Loucy (cell line): ENCODE data around the gene ARID2.

Experiments used
- H2AFZ ChIP-seq: fragments of 200-600 bp; sonication (generic); 2 replicates; pipeline ENCODE4 v1.6.0; 2016; ENCODE audit warnings: antibody characterized with exemption, mild to moderate bottlenecking, low read length, moderate library complexity
- H3F3A ChIP-seq: fragments of 200-600 bp; 2 replicates; pipeline ENCODE4 v1.6.0; 2016; ENCODE audit warnings: antibody characterized with exemption, low read depth, mild to moderate bottlenecking
- H3K27me3 ChIP-seq: fragments of 200-600 bp; sonication (generic); 2 replicates; pipeline ENCODE4 v1.6.1; 2014; ENCODE audit warnings: low read length, mild to moderate bottlenecking; ENCODE audit not compliant: insufficient read depth, poor library complexity, severe bottlenecking
- H3K36me3 ChIP-seq: fragments of 200-600 bp; sonication (generic); 2 replicates; pipeline ENCODE4 v1.6.1; 2016; ENCODE audit warnings: low read length; ENCODE audit not compliant: insufficient read depth
- H3K4me1 ChIP-seq: fragments of 200-600 bp; sonication (generic); 2 replicates; pipeline ENCODE4 v1.5.1; 2014; ENCODE audit warnings: low read length, mild to moderate bottlenecking; ENCODE audit not compliant: insufficient read depth, poor library complexity, severe bottlenecking
- H3K4me2 ChIP-seq: fragments of 200-600 bp; sonication (generic); 2 replicates; pipeline ENCODE4 v1.6.0; 2014; ENCODE audit warnings: antibody characterized with exemption, low read length, low read depth, mild to moderate bottlenecking; ENCODE audit not compliant: poor library complexity, severe bottlenecking
- H3K4me3 ChIP-seq: fragments of 200-600 bp; sonication (generic); 2 replicates; pipeline ENCODE4 v1.5.1; 2014; ENCODE audit warnings: low read length, mild to moderate bottlenecking, mixed read lengths; ENCODE audit not compliant: poor library complexity, severe bottlenecking
- H3K79me2 ChIP-seq: fragments of 200-600 bp; sonication (generic); 2 replicates; pipeline ENCODE4 v1.6.1; 2014; ENCODE audit warnings: low read length; ENCODE audit not compliant: insufficient read depth
- H3K9ac ChIP-seq: fragments of 200-600 bp; sonication (generic); 2 replicates; pipeline ENCODE4 v1.6.0; 2014; ENCODE audit warnings: mild to moderate bottlenecking, low read depth, low read length, moderate library complexity; ENCODE audit not compliant: poor library complexity, severe bottlenecking
- H3K9me2 ChIP-seq: fragments of 200-600 bp; sonication (generic); replicated peaks from 2 replicates; pipeline ENCODE4 v1.6.1; 2016; ENCODE audit warnings: low read depth, low read length, mixed read lengths
- H3K9me3 ChIP-seq: fragments of 200-600 bp; sonication (generic); 2 replicates; pipeline ENCODE4 v1.6.1; 2014; ENCODE audit warnings: mild to moderate bottlenecking, antibody characterized with exemption, low read length, low read depth; ENCODE audit not compliant: insufficient read depth
- H4K20me1 ChIP-seq: fragments of 200-600 bp; sonication (generic); 2 replicates; pipeline ENCODE4 v1.6.0; 2014; ENCODE audit warnings: antibody characterized with exemption, low read length, mild to moderate bottlenecking; ENCODE audit not compliant: insufficient read depth, poor library complexity, severe bottlenecking
- EZH2phosphoT487 ChIP-seq: fragments of 200-600 bp; IDR thresholded peaks from 2 replicates; pipeline ENCODE4 v1.6.1; 2018; ENCODE audit warnings: antibody characterized with exemption, mild to moderate bottlenecking, moderate library complexity, borderline replicate concordance
- TF ChIP-seq, protein P1 (sequence below): fragments of 200-600 bp; sonication (generic); conservative IDR thresholded peaks from 2 replicates; pipeline ENCODE4 v1.5.1; 2014; ENCODE audit warnings: mild to moderate bottlenecking, antibody characterized with exemption, low read length

Gene ARID2

DNA sequence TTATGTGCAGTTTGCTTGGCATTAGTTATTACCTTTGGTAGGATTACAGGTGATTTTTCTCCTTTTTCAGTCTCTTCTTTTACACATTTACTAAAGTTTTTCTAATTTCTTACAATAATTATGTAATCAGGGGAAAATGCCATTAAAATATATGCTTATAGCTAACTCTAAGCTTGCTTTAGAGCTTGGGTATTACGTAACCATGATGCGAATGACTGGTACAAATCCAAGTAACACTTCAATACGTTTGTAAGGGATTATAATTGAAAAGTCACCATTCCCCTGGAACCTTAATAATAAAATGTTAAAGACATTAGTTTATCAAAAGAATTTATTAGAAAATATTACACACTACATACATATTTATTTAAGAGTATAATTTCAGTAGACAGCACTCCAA is 189.3 kb downstream of the ARID2 start:
- Histone ChIP-seq H3K9me3 (no peaks in the 10 kb centered on the region), H3K4me2 (no peak overlapping the region), H3K9me2 (no peaks in the 10 kb centered on the region), H4K20me1 (no peaks in the 10 kb centered on the region), H3K36me3 (peaks cover 30% of the 10 kb centered on the region; the same call in 1 of the 2 replicates), H3F3A (no peaks in the 10 kb centered on the region), H3K27me3 (no peaks in the 10 kb centered on the region), H3K79me2 (no peaks in the 10 kb centered on the region), H2AFZ (no peak overlapping the region), H3K4me1 (no peaks in the 10 kb centered on the region), H3K9ac (no peak overlapping the region), H3K4me3 (no peak overlapping the region)
- no peak for TF ChIP-seq EZH2phosphoT487
- TF ChIP-seq, protein P1, sequence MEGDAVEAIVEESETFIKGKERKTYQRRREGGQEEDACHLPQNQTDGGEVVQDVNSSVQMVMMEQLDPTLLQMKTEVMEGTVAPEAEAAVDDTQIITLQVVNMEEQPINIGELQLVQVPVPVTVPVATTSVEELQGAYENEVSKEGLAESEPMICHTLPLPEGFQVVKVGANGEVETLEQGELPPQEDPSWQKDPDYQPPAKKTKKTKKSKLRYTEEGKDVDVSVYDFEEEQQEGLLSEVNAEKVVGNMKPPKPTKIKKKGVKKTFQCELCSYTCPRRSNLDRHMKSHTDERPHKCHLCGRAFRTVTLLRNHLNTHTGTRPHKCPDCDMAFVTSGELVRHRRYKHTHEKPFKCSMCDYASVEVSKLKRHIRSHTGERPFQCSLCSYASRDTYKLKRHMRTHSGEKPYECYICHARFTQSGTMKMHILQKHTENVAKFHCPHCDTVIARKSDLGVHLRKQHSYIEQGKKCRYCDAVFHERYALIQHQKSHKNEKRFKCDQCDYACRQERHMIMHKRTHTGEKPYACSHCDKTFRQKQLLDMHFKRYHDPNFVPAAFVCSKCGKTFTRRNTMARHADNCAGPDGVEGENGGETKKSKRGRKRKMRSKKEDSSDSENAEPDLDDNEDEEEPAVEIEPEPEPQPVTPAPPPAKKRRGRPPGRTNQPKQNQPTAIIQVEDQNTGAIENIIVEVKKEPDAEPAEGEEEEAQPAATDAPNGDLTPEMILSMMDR, result no peak

- Histone ChIP-seq H3F3A (no peaks in the 10 kb centered on the region), H3K9ac (no peak overlapping the region), H2AFZ (no peak overlapping the region), H3K79me2 (no peaks in the 10 kb centered on the region), H3K9me3 (no peaks in the 10 kb centered on the region), H3K27me3 (no peaks in the 10 kb centered on the region), H3K9me2 (no peaks in the 10 kb centered on the region), H3K36me3 (peaks cover 94% of the 10 kb centered on the region), H3K4me3 (no peak overlapping the region), H4K20me1 (no peaks in the 10 kb centered on the region), H3K4me1 (no peaks in the 10 kb centered on the region), H3K4me2 (no peak overlapping the region)
- TF ChIP-seq, protein P1, result no peak
- TF ChIP-seq EZH2phosphoT487, result no peak
These were observed 198.8 kb downstream of the ARID2 start for GRCh38 chr12:45928309-45928708.

GRCh38 chr12:45930369-45930768 is 200.9 kb downstream of the ARID2 start:
- peaks cover 8% of the 10 kb centered on the region for H3K4me1 ChIP-seq
- H3K9ac ChIP-seq, result no peak overlapping the region
- no peaks in the 10 kb centered on the region for H3K9me2 ChIP-seq
- no peak overlapping the region for H2AFZ ChIP-seq
- H3K27me3 ChIP-seq, result no peaks in the 10 kb centered on the region
- no peak overlapping the region for H3K4me2 ChIP-seq
- no peaks in the 10 kb centered on the region for H3K9me3 ChIP-seq
- H3K4me3 ChIP-seq, result no peak overlapping the region
- TF ChIP-seq EZH2phosphoT487, result no peak
- TF ChIP-seq, protein P1, result no peak
- peaks cover 83% of the 10 kb centered on the region for H3K36me3 ChIP-seq
- H3K79me2 ChIP-seq, result no peaks in the 10 kb centered on the region
- peaks cover 5% of the 10 kb centered on the region for H4K20me1 ChIP-seq
- no peaks in the 10 kb centered on the region for H3F3A ChIP-seq
